ENCODE results near the gene GNA14.
"Not testable (repeated sequence)": the region's sequence is repeated elsewhere in the genome, so short reads cannot be mapped to it uniquely, and the experiment has no call there.

GRCh38 chr9:77489405-77490163 is 158.5 kb downstream of the GNA14 start:
- TF ChIP-seq POLR2A (IDR thresholded peaks at IDR 0.05; ENCODE audit: low read length); GATA1 (IDR thresholded peaks at IDR 0.05; ENCODE audit: low read depth, low read length): not testable (repeated sequence)
